ENCODE data around the gene ZBTB2.

DNA sequence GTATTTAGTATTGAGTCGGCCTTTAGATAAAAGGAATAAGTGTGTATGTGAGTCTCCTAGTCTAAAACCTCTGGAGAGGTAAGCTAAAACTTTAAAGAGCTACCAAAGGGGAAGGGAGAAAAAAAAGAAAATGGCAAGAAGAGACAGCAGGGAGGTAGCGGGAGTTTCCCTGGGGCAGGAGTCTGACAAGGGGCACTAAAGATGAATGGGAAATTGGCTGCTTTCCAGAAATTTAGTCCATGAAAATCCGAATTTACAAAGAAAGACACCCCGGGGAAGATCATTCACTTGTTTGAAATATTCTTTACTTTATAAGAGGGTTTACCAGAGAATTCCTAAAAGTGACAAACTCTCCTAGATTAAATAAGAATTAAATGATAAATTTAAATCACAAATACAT lies 41.3 kb upstream of the ZBTB2 start:
- no peak for TF ChIP-seq CTCF (IDR thresholded peaks at IDR 0.05; ENCODE audit: poor library complexity)
- no peak for TF ChIP-seq EZH2 (IDR thresholded peaks at IDR 0.05; ENCODE audit: borderline replicate concordance)
- no peak for TF ChIP-seq EZH2phosphoT487 (IDR thresholded peaks at IDR 0.05; ENCODE audit: low read depth, severe bottlenecking, unreplicated experiment)

Data from hepatocyte (in vitro differentiated cells).